Fibroblast of skin of left biceps (primary cell): Measurements from ENCODE around the gene BRMS1.

ENCODE experiments used
- DNase-seq, 2 experiments: peaks; one replicate each; pipeline ENCODE4 v3.0.0-alpha.2; 2013; ENCODE audit warnings: low read depth in 2 of 2

Gene BRMS1

GRCh38 chr11:66336234-66337102 lies 8.4 kb downstream of the BRMS1 start, which contains the start of gene RIN1:
Gene RIN1, minus strand, starts transcription at chr11:66336434. Its CDS starts 32 bp downstream, at chr11:66336402.
- peak; percentile 36 to 47 for DNase-seq

GRCh38 chr11:66335531-66336233 lies 9.2 kb downstream of the BRMS1 start:
- no peak for DNase-seq

GRCh38 chr11:66334605-66335442 lies 10.1 kb downstream of the BRMS1 start:
- DNase-seq = no peak

GRCh38 chr11:66333896-66334604 lies 10.9 kb downstream of the BRMS1 start:
- no peak for DNase-seq

- DNase-seq = no peak
These were observed 11.6 kb downstream of the BRMS1 start for GRCh38 chr11:66333220-66333877.

GRCh38 chr11:66332371-66333219 lies 12.3 kb downstream of the BRMS1 start:
- DNase-seq = no peak

- no peak for DNase-seq
These were observed 13.1 kb downstream of the BRMS1 start for GRCh38 chr11:66331542-66332370.

- DNase-seq = no peak
These were observed 14.0 kb downstream of the BRMS1 start for GRCh38 chr11:66330931-66331330.

GRCh38 chr11:66329165-66329673 lies 15.7 kb downstream of the BRMS1 start:
- DNase-seq = no peak

GRCh38 chr11:66328302-66329144 lies 16.4 kb downstream of the BRMS1 start:
- peak; percentile 35 for DNase-seq

- DNase-seq = no peak
These were observed 16.9 kb downstream of the BRMS1 start for GRCh38 chr11:66328031-66328301.

GRCh38 chr11:66327171-66328030 lies 17.5 kb downstream of the BRMS1 start:
- DNase-seq = peak in 1 of 2 experiments; percentile 37

GRCh38 chr11:66326261-66327111 lies 18.4 kb downstream of the BRMS1 start:
- no peak for DNase-seq

GRCh38 chr11:66325263-66325671 lies 19.6 kb downstream of the BRMS1 start:
- no peak for DNase-seq

- peak in 1 of 2 experiments; percentile 29 for DNase-seq
These were observed 20.2 kb downstream of the BRMS1 start for GRCh38 chr11:66324664-66325063.

- DNase-seq = no peak
These were observed 21.2 kb downstream of the BRMS1 start for GRCh38 chr11:66323684-66324083.
